Neutrophil (primary cell): ENCODE results near the gene TIRAP.

Source experiments
- H3K27ac ChIP-seq: fragments of 200-600 bp; sonication (generic); 2 replicates; pipeline ENCODE4 v1.5.1; 2016; ENCODE audit warnings: mild to moderate bottlenecking, moderate library complexity
- H3K27me3 ChIP-seq: fragments of 200-600 bp; sonication (generic); 2 replicates; pipeline ENCODE4 v1.6.0; 2016; ENCODE audit warnings: mild to moderate bottlenecking
- H3K36me3 ChIP-seq: fragments of 200-600 bp; sonication (generic); 2 replicates; pipeline ENCODE4 v1.5.1; 2017
- H3K4me1 ChIP-seq, 2 experiments: fragments of 200-600 bp in 1 of 2; sonication (generic) in 1 of 2; 1 replicate in 1 of 2; 2 replicates in 1 of 2; pipeline versions ENCODE4 v1.5.1 to v1.6.1; 2013 to 2016; ENCODE audit warnings: low read depth in 1 of 2, low read length in 1 of 2, mild to moderate bottlenecking in 1 of 2, moderate library complexity in 1 of 2; ENCODE audit not compliant: control insufficient read depth in 1 of 2, insufficient read depth in 1 of 2
- H3K4me3 ChIP-seq, 2 experiments: fragments of 200-600 bp in 1 of 2; sonication (generic) in 1 of 2; 1 replicate in 1 of 2; 2 replicates in 1 of 2; pipeline ENCODE4 v1.5.1; 2013 to 2016; ENCODE audit warnings: low read depth in 1 of 2, low read length in 1 of 2, mild to moderate bottlenecking in 1 of 2, moderate library complexity in 1 of 2
- H3K9me3 ChIP-seq: fragments of 200-600 bp; sonication (generic); 2 replicates; pipeline ENCODE4 v1.5.1; 2016
- CTCF ChIP-seq: fragments of 200-600 bp; sonication (generic); IDR thresholded peaks from 2 replicates; pipeline ENCODE4 v1.5.1; 2016; ENCODE audit warnings: antibody characterized with exemption

Gene TIRAP

GRCh38 chr11:126331286-126331685 is 48.4 kb downstream of the TIRAP start:
- no peak overlapping the region for H3K4me3 ChIP-seq
- H3K4me1 ChIP-seq = peaks cover 6% of the 10 kb centered on the region in 2 experiments
- no peaks in the 10 kb centered on the region for H3K27me3 ChIP-seq
- no peaks in the 10 kb centered on the region for H3K9me3 ChIP-seq
- peaks cover 26% of the 10 kb centered on the region for H3K36me3 ChIP-seq
- H3K27ac ChIP-seq = no peak overlapping the region
- no peak for TF ChIP-seq CTCF

- Histone ChIP-seq H3K36me3 (peaks cover 26% of the 10 kb centered on the region), H3K27me3 (no peaks in the 10 kb centered on the region), H3K4me1 (peaks cover 16% of the 10 kb centered on the region in 2 experiments), H3K9me3 (no peaks in the 10 kb centered on the region), H3K4me3 (no peak overlapping the region), H3K27ac (no peak overlapping the region)
- TF ChIP-seq CTCF = no peak
Measured at GRCh38 chr11:126332221-126332711, 49.4 kb downstream of the TIRAP start.

GRCh38 chr11:126333142-126333541 is 50.2 kb downstream of the TIRAP start:
- no peak overlapping the region for H3K4me3 ChIP-seq
- no peaks in the 10 kb centered on the region for H3K27me3 ChIP-seq
- H3K9me3 ChIP-seq = no peaks in the 10 kb centered on the region
- H3K4me1 ChIP-seq = peaks cover 16 to 21% of the 10 kb centered on the region in 2 experiments
- TF ChIP-seq CTCF = no peak
- peaks cover 26% of the 10 kb centered on the region for H3K36me3 ChIP-seq
- no peak overlapping the region for H3K27ac ChIP-seq

- no peak for TF ChIP-seq CTCF
- H3K9me3 ChIP-seq = no peaks in the 10 kb centered on the region
- H3K4me1 ChIP-seq = peaks cover 16 to 21% of the 10 kb centered on the region in 2 experiments
- no peak overlapping the region for H3K4me3 ChIP-seq
- peaks cover 42% of the 10 kb centered on the region for H3K36me3 ChIP-seq
- no peaks in the 10 kb centered on the region for H3K27me3 ChIP-seq
- peak overlapping the region; percentile 36 for H3K27ac ChIP-seq
Measured at GRCh38 chr11:126334659-126335462, 52.0 kb downstream of the TIRAP start.

- no peak for TF ChIP-seq CTCF
- H3K4me1 ChIP-seq = peaks cover 16 to 21% of the 10 kb centered on the region in 2 experiments
- no peaks in the 10 kb centered on the region for H3K27me3 ChIP-seq
- H3K9me3 ChIP-seq = no peaks in the 10 kb centered on the region
- H3K4me3 ChIP-seq = no peak overlapping the region
- peaks cover 42% of the 10 kb centered on the region for H3K36me3 ChIP-seq
- no peak overlapping the region for H3K27ac ChIP-seq
Measured at GRCh38 chr11:126335463-126335760, 52.5 kb downstream of the TIRAP start.
